Left lung (tissue), 10 donors: ENCODE results near the gene BCAS1. TPM values are rescaled to one million over a fixed set of nuclear protein-coding genes. Genes with fewer than 3 reads are reported as not detected.

Experiments
- ATAC-seq: fragments of 200-7000 bp; cut with Tn5 transposase; one replicate; pipeline ENCODE4 v1.9.1; 2020; ENCODE audit warnings: moderate library complexity
- DNase-seq, 4 donors: peaks; one replicate each; pipeline ENCODE4 v3.0.0-alpha.2; 2013 to 2020
- H3K27ac ChIP-seq, 2 donors: fragments of 200-600 bp; sonication (generic) in 1 of 2; one replicate each; pipeline versions ENCODE4 v1.5.0 to v1.8.0; 2020 to 2021
- H3K27me3 ChIP-seq, 2 donors: fragments of 200-600 bp; sonication (generic) in 1 of 2; one replicate each; pipeline versions ENCODE4 v1.5.0 to v1.8.0; 2020 to 2021
- H3K36me3 ChIP-seq, 2 donors: fragments of 200-600 bp; sonication (generic) in 1 of 2; one replicate each; pipeline versions ENCODE4 v1.5.0 to v1.8.0; 2020 to 2021
- H3K4me1 ChIP-seq, 2 donors: fragments of 200-600 bp; one replicate each; pipeline ENCODE4 v1.8.0; 2021
- H3K4me3 ChIP-seq, 2 donors: fragments of 200-600 bp; sonication (generic) in 1 of 2; one replicate each; pipeline versions ENCODE4 v1.5.0 to v1.8.0; 2020 to 2021; ENCODE audit warnings: mild to moderate bottlenecking in 1 of 2
- H3K9me3 ChIP-seq, 2 donors: fragments of 200-600 bp; sonication (generic) in 1 of 2; one replicate each; pipeline versions ENCODE4 v1.5.0 to v1.8.0; 2020 to 2021
- CTCF ChIP-seq, 2 donors: fragments of 200-600 bp; sonication (generic) in 1 of 2; IDR thresholded peaks; one replicate each; pipeline versions ENCODE4 v1.5.0 to v1.8.0; 2021; ENCODE audit warnings: antibody characterized with exemption in 2 of 2
- intact Hi-C, 2 donors: fragments of 100-400 bp; cut with DNase I; formaldehyde crosslinking; loops; one replicate each; pipeline versions ENCODE4 v1.11.2 to v1.14.2; 2022
- polyA plus RNA-seq, 6 donors: library from polyadenylated mRNA; unstranded; fragments of 120-200 nt; gene quantifications; one replicate each; pipeline ENCODE4 v1.2.1, GENCODE V29; 2013; ENCODE audit not compliant: insufficient read length in 6 of 6
- total RNA-seq, 2 donors: library from RNA; stranded (reverse); fragmentation: NEBNext Ultra II Directional; extraction: Animal tissue kit (Norgen Biotek cat#: 25700); gene quantifications; one replicate each; pipeline ENCODE4 v1.2.1, GENCODE V29; 2021
- donor health status: DM: no; HTN: yes; CAD: no.
- donor health status: DM: no; HTN: no; CAD: no.

BCAS1 gene
- total and polyA plus RNA-seq, 8 donors = 0.44 to 1.6 (median 0.81) TPM

- no peak overlapping the region for H3K4me3 ChIP-seq
- ATAC-seq (no peak), DNase-seq (no peak)
- H3K9me3 ChIP-seq = no peaks in the 10 kb centered on the region
- no peak overlapping the region for H3K27ac ChIP-seq
- no peaks in the 10 kb centered on the region for H3K4me1 ChIP-seq
- no peaks in the 10 kb centered on the region for H3K27me3 ChIP-seq
- no peaks in the 10 kb centered on the region for H3K36me3 ChIP-seq
- intact Hi-C loops = no loop called here
- TF ChIP-seq CTCF (IDR thresholded peaks at IDR 0.05) = no peak
Observed at GRCh38 chr20:54021446-54022235, 48.8 kb downstream of the BCAS1 start.

- H3K36me3 ChIP-seq = no peaks in the 10 kb centered on the region
- intact Hi-C loops = no loop called here
Observed at GRCh38 chr20:54020868-54021267, 49.5 kb downstream of the BCAS1 start.

GRCh38 chr20:54020348-54020747 is 50.0 kb downstream of the BCAS1 start:
- no peaks in the 10 kb centered on the region for H3K27me3 ChIP-seq
- H3K27ac ChIP-seq = no peak overlapping the region
- intact Hi-C loops = no loop called here
- H3K4me3 ChIP-seq = no peak overlapping the region
- no peak for ATAC-seq
- no peaks in the 10 kb centered on the region for H3K4me1 ChIP-seq
- DNase-seq = no peak
- no peaks in the 10 kb centered on the region for H3K36me3 ChIP-seq
- H3K9me3 ChIP-seq = no peaks in the 10 kb centered on the region
- no peak for TF ChIP-seq CTCF (IDR thresholded peaks at IDR 0.05)

More at GRCh38 chr20:54020868-54021267, 49.5 kb downstream of the BCAS1 start:
- H3K4me3 ChIP-seq = no peak overlapping the region
- H3K9me3 ChIP-seq = no peaks in the 10 kb centered on the region
- TF ChIP-seq CTCF (IDR thresholded peaks at IDR 0.05) = no peak
- DNase-seq (no peak), ATAC-seq (no peak)
- no peak overlapping the region for H3K27ac ChIP-seq
- H3K4me1 ChIP-seq = no peaks in the 10 kb centered on the region
- H3K27me3 ChIP-seq = no peaks in the 10 kb centered on the region

- no peaks in the 10 kb centered on the region for H3K36me3 ChIP-seq
- no peaks in the 10 kb centered on the region for H3K27me3 ChIP-seq
- no peak for DNase-seq
- no peaks in the 10 kb centered on the region for H3K9me3 ChIP-seq
- no peak overlapping the region for H3K4me3 ChIP-seq
- ATAC-seq = no peak
- no peaks in the 10 kb centered on the region for H3K4me1 ChIP-seq
- intact Hi-C loops = no loop called here
- TF ChIP-seq CTCF (IDR thresholded peaks at IDR 0.05) = no peak
- H3K27ac ChIP-seq = no peak overlapping the region
Observed at GRCh38 chr20:54019585-54019984, 50.8 kb downstream of the BCAS1 start.

- H3K4me3 ChIP-seq = no peak overlapping the region
- TF ChIP-seq CTCF (IDR thresholded peaks at IDR 0.05) = no peak
- no peak for DNase-seq
- H3K27ac ChIP-seq = no peak overlapping the region
- H3K36me3 ChIP-seq = no peaks in the 10 kb centered on the region
- no peaks in the 10 kb centered on the region for H3K9me3 ChIP-seq
- H3K27me3 ChIP-seq = no peaks in the 10 kb centered on the region
- ATAC-seq = no peak
- intact Hi-C loops = no loop called here
- H3K4me1 ChIP-seq = no peaks in the 10 kb centered on the region
Observed at GRCh38 chr20:54019127-54019526, 51.3 kb downstream of the BCAS1 start.
